Neural cell (in vitro differentiated cells): ENCODE results near the gene C2CD2L. TPM values are rescaled to one million over a fixed set of nuclear protein-coding genes. Genes with fewer than 3 reads are reported as not detected.
A peak's percentile ranks its signal among the peaks of the same experiment; 100 is the strongest.

Experiments used
- H2AFZ ChIP-seq: fragments of 200-600, 300-800 bp; sonication (generic), shearing (Covaris generic); 2 replicates; pipeline ENCODE4 v1.6.0; 2014; ENCODE audit warnings: low read depth, mild to moderate bottlenecking, antibody characterized with exemption, low read length, moderate library complexity
- H3F3A ChIP-seq: fragments of 200-600 bp; shearing (Covaris generic); 2 replicates; pipeline ENCODE4 v1.6.1; 2016; ENCODE audit warnings: mild to moderate bottlenecking, moderate library complexity, mixed read lengths, antibody characterized with exemption, low read length; ENCODE audit not compliant: insufficient read depth, poor library complexity, severe bottlenecking
- H3K27ac ChIP-seq: fragments of 200-600, 300-800 bp; sonication (generic), shearing (Covaris generic); 2 replicates; pipeline ENCODE4 v1.5.1; 2014; ENCODE audit warnings: mild to moderate bottlenecking, low read length, moderate library complexity
- H3K27me3 ChIP-seq: fragments of 300-800, 200-600 bp; sonication (generic), shearing (Covaris generic); 2 replicates; pipeline ENCODE4 v1.6.0; 2014; ENCODE audit warnings: mild to moderate bottlenecking, low read depth, low read length, moderate library complexity; ENCODE audit not compliant: insufficient read depth
- H3K36me3 ChIP-seq: fragments of 300-800, 200-600 bp; sonication (generic), shearing (Covaris generic); 2 replicates; pipeline ENCODE4 v1.5.1; 2014; ENCODE audit warnings: mild to moderate bottlenecking, antibody characterized with exemption, low read length, moderate library complexity; ENCODE audit not compliant: insufficient read depth
- H3K4me2 ChIP-seq: fragments of 300-800, 200-600 bp; sonication (generic), shearing (Covaris generic); 2 replicates; pipeline ENCODE4 v1.6.0; 2014; ENCODE audit warnings: mild to moderate bottlenecking, low read length
- H3K4me3 ChIP-seq: fragments of 300-800, 200-600 bp; sonication (generic), shearing (Covaris generic); 2 replicates; pipeline ENCODE4 v1.5.1; 2014; ENCODE audit warnings: mild to moderate bottlenecking, low read length, moderate library complexity
- H3K79me2 ChIP-seq: fragments of 200-600 bp; shearing (Covaris generic); replicated peaks from 2 replicates; pipeline ENCODE4 v1.6.0; 2014; ENCODE audit warnings: mild to moderate bottlenecking, low read length, moderate library complexity; ENCODE audit not compliant: insufficient read depth
- H3K9ac ChIP-seq: fragments of 300-800, 200-600 bp; sonication (generic), shearing (Covaris generic); 2 replicates; pipeline ENCODE4 v1.6.1; 2016; ENCODE audit warnings: mild to moderate bottlenecking, low read length, mixed read lengths
- H3K9me2 ChIP-seq: fragments of 200-600 bp; shearing (Covaris generic); 2 replicates; pipeline ENCODE4 v1.6.1; 2016; ENCODE audit warnings: mild to moderate bottlenecking, low read length, mixed read lengths; ENCODE audit not compliant: insufficient read depth
- H3K9me3 ChIP-seq: fragments of 200-600, 300-800 bp; sonication (generic), shearing (Covaris generic); 2 replicates; pipeline ENCODE4 v1.6.1; 2016; ENCODE audit warnings: mild to moderate bottlenecking, mixed run types, low read length, moderate library complexity, mixed read lengths
- H4K20me1 ChIP-seq: fragments of 200-600 bp; shearing (Covaris generic); 2 replicates; pipeline ENCODE4 v1.6.1; 2016; ENCODE audit warnings: mild to moderate bottlenecking, mixed run types; ENCODE audit not compliant: insufficient read depth
- CTCF ChIP-seq: fragments of 450-650 bp; IDR thresholded peaks from 2 replicates; pipeline ENCODE4 v1.5.1; 2014; ENCODE audit warnings: antibody characterized with exemption, mild to moderate bottlenecking, moderate library complexity; ENCODE audit not compliant: poor library complexity, severe bottlenecking
- EP300 ChIP-seq: fragments of 450-650 bp; conservative IDR thresholded peaks from 2 replicates; pipeline ENCODE4 v1.6.1; 2014; ENCODE audit warnings: antibody characterized with exemption, mild to moderate bottlenecking, moderate library complexity; ENCODE audit not compliant: poor library complexity, severe bottlenecking
- EZH2 ChIP-seq: fragments of 200-600, 300-800 bp; shearing (Covaris generic), sonication (generic); IDR thresholded peaks from 2 replicates; pipeline ENCODE4 v1.6.1; 2014; ENCODE audit warnings: antibody characterized with exemption, low read length, borderline replicate concordance, mild to moderate bottlenecking; ENCODE audit not compliant: insufficient read depth, poor library complexity, severe bottlenecking
- MXI1 ChIP-seq: fragments of 450-650 bp; conservative IDR thresholded peaks from 2 replicates; pipeline ENCODE4 v1.6.1; 2014; ENCODE audit warnings: antibody characterized with exemption, mild to moderate bottlenecking; ENCODE audit not compliant: poor library complexity, severe bottlenecking
- POLR2AphosphoS5 ChIP-seq: IDR thresholded peaks from 2 replicates; pipeline ENCODE4 v1.6.1; 2012
- RAD21 ChIP-seq: fragments of 450-650 bp; conservative IDR thresholded peaks from 2 replicates; pipeline ENCODE4 v1.6.1; 2014; ENCODE audit warnings: antibody characterized with exemption, mild to moderate bottlenecking, moderate library complexity
- REST ChIP-seq: IDR thresholded peaks from 2 replicates; pipeline ENCODE4 v1.6.1; 2012; ENCODE audit warnings: borderline replicate concordance
- SMC3 ChIP-seq: fragments of 450-650 bp; conservative IDR thresholded peaks from 2 replicates; pipeline ENCODE4 v1.6.1; 2014; ENCODE audit warnings: antibody characterized with exemption, mild to moderate bottlenecking, moderate library complexity; ENCODE audit not compliant: poor library complexity
- TAF1 ChIP-seq: IDR thresholded peaks from 2 replicates; pipeline ENCODE4 v1.6.1; 2012; ENCODE audit warnings: low read depth
- polyA plus RNA-seq: library from polyadenylated mRNA; depleted of rRNA; stranded (reverse); fragments of >200 nt; gene quantifications from 2 replicates; pipeline ENCODE4 v1.2.3, GENCODE V29; 2014

The C2CD2L gene
- polyA plus RNA-seq, 1 donor from 2014 or later = 13.6 TPM

DNA sequence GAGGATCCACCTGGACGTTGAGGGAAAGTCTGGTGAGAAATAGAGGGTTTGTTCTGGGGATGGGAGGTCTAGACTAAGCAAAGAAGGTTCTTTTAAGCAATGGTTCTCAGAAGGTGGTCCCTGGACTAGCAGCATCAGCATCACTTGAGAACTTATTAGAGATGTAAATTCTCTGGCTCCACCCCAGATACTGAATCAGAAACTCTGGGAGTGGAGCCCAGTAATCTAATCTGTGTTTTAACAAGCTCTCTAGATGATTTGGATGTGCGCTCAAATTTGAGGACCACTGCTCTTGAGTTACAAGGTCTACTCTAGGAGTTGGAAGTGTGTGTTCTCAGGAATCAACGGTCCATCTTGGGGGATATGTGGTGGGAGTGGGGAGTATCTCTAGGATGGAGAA lies 38.4 kb downstream of the C2CD2L start:
- Histone ChIP-seq H3K9ac (no peak overlapping the region), H3K4me3 (no peak overlapping the region), H3K36me3 (no peaks in the 10 kb centered on the region), H2AFZ (no peak overlapping the region), H3K27me3 (peaks cover 31% of the 10 kb centered on the region), H3K4me2 (no peak overlapping the region), H3K79me2 (no peaks in the 10 kb centered on the region), H3K9me3 (no peaks in the 10 kb centered on the region), H3K27ac (no peak overlapping the region), H3F3A (no peaks in the 10 kb centered on the region), H4K20me1 (no peaks in the 10 kb centered on the region), H3K9me2 (no peaks in the 10 kb centered on the region)
- TF ChIP-seq EP300 = no peak
- TF ChIP-seq RAD21 = no peak
- TF ChIP-seq MXI1 = no peak
- TF ChIP-seq SMC3 = no peak
- no peak for TF ChIP-seq TAF1
- no peak for TF ChIP-seq REST
- no peak for TF ChIP-seq CTCF
- no peak for TF ChIP-seq POLR2AphosphoS5
- no peak for TF ChIP-seq EZH2

- Histone ChIP-seq H3K36me3 (no peaks in the 10 kb centered on the region), H3K27ac (no peak overlapping the region), H3K9me2 (no peaks in the 10 kb centered on the region), H3K9ac (no peak overlapping the region), H3K79me2 (no peaks in the 10 kb centered on the region), H3K4me2 (no peak overlapping the region), H2AFZ (no peak overlapping the region), H4K20me1 (no peaks in the 10 kb centered on the region), H3K9me3 (no peaks in the 10 kb centered on the region), H3K27me3 (peaks cover 35% of the 10 kb centered on the region), H3K4me3 (peak overlapping the region; percentile 86), H3F3A (no peaks in the 10 kb centered on the region)
- TF ChIP-seq RAD21 = no peak
- TF ChIP-seq EP300 = no peak
- TF ChIP-seq CTCF = no peak
- no peak for TF ChIP-seq EZH2
These were observed 40.6 kb downstream of the C2CD2L start for GRCh38 chr11:119147604-119148333.
